ENCODE data around the gene ATRN.

Gene ATRN

GRCh38 chr20:3674995-3675900 is 204.4 kb downstream of the ATRN start:
- DNase-seq (ENCODE audit: low read depth) = no peak

- no peak for DNase-seq (ENCODE audit: low read depth)
Measured at GRCh38 chr20:3677733-3678132, 206.9 kb downstream of the ATRN start.

GRCh38 chr20:3678198-3678597 is 207.4 kb downstream of the ATRN start:
- DNase-seq (ENCODE audit: low read depth) = no peak

GRCh38 chr20:3678856-3679720 is 208.3 kb downstream of the ATRN start:
- no peak for DNase-seq (ENCODE audit: low read depth)

GRCh38 chr20:3679749-3680700 is 209.2 kb downstream of the ATRN start:
- no peak for DNase-seq (ENCODE audit: low read depth)

- DNase-seq (ENCODE audit: low read depth) = no peak
Measured at GRCh38 chr20:3680701-3681351, 210.0 kb downstream of the ATRN start.

GRCh38 chr20:3681352-3681930 is 210.6 kb downstream of the ATRN start:
- DNase-seq (ENCODE audit: low read depth) = no peak

- DNase-seq (ENCODE audit: low read depth) = no peak
Measured at GRCh38 chr20:3681931-3682781, 211.3 kb downstream of the ATRN start, which contains the start of gene ADAM33. ADAM33 (minus strand) TSS chr20:3682010; CDS start chr20:3682004, 6 bp downstream.

- no peak for DNase-seq (ENCODE audit: low read depth)
Measured at GRCh38 chr20:3685341-3685740, 214.5 kb downstream of the ATRN start.

GRCh38 chr20:3686421-3686820 is 215.6 kb downstream of the ATRN start:
- DNase-seq (ENCODE audit: low read depth) = no peak

GRCh38 chr20:3686867-3687321 is 216.1 kb downstream of the ATRN start:
- DNase-seq (ENCODE audit: low read depth) = no peak

GRCh38 chr20:3687655-3688054 is 216.8 kb downstream of the ATRN start:
- no peak for DNase-seq (ENCODE audit: low read depth)

GRCh38 chr20:3689978-3690377 is 219.2 kb downstream of the ATRN start:
- no peak for DNase-seq (ENCODE audit: low read depth)

- DNase-seq (ENCODE audit: low read depth) = no peak
Measured at GRCh38 chr20:3690413-3690812, 219.6 kb downstream of the ATRN start.

GRCh38 chr20:3691306-3691705 is 220.5 kb downstream of the ATRN start:
- no peak for DNase-seq (ENCODE audit: low read depth)

GRCh38 chr20:3691897-3692296 is 221.1 kb downstream of the ATRN start:
- no peak for DNase-seq (ENCODE audit: low read depth)

- DNase-seq (ENCODE audit: low read depth) = no peak
Measured at GRCh38 chr20:3692706-3693294, 222.0 kb downstream of the ATRN start.

GRCh38 chr20:3693376-3693775 is 222.6 kb downstream of the ATRN start:
- no peak for DNase-seq (ENCODE audit: low read depth)

GRCh38 chr20:3694864-3695263 is 224.0 kb downstream of the ATRN start:
- DNase-seq (ENCODE audit: low read depth) = no peak
